HG02981 (cell line): ENCODE data around the gene FOXQ1.

Source experiments
- ATAC-seq: cut with Tn5 transposase; IDR thresholded peaks from one replicate; pipeline ENCODE4 v1.9.1; 2021; ENCODE audit warnings: mild to moderate bottlenecking, moderate library complexity; ENCODE audit not compliant: unreplicated experiment

The FOXQ1 gene, protein sequence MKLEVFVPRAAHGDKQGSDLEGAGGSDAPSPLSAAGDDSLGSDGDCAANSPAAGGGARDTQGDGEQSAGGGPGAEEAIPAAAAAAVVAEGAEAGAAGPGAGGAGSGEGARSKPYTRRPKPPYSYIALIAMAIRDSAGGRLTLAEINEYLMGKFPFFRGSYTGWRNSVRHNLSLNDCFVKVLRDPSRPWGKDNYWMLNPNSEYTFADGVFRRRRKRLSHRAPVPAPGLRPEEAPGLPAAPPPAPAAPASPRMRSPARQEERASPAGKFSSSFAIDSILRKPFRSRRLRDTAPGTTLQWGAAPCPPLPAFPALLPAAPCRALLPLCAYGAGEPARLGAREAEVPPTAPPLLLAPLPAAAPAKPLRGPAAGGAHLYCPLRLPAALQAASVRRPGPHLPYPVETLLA

DNA sequence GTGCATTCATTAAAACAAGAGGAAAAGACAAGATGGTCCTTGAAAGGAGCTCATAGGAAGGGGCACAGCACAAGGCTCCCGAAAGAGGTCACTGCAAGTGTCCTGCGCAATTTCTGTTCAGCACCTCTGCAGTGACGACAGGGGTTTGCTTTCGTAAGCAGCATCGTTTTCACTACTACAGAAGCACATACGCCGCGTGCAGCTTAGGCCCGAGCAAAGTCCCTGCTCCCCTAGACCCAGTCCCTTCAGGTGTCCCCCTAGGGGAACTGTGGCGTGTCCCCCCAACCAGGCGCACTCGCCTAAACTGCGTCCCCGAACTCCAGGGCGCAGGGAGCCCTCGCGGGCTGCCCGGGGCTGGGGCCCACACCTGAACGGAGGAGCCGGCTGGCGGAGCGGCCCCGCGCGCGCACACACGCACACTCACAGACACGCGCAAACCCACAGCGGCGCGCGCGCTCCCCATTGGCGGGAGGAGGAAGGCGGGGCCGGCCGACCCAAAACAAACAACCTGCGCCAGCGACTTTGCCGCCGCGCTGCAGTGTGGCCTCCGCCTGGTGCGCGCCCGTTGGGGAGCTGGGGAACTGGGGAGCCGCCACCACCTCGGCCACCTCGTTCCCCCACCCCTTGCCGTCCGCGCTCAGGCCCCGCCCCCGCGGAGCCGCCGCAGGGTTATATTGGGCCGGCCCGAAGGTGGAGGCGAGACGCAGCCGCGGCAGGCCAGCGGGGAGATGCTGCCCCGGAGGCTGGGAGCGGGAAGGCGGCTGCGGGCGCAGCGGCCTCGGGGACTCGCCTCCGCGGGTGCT is at the start of gene FOXQ1:
Gene FOXQ1 (plus strand): TSS at position 699 of the 803 bp plus-strand sequence. CDS start 607 bp downstream, outside the sequence.
- no peak for ATAC-seq

DNA sequence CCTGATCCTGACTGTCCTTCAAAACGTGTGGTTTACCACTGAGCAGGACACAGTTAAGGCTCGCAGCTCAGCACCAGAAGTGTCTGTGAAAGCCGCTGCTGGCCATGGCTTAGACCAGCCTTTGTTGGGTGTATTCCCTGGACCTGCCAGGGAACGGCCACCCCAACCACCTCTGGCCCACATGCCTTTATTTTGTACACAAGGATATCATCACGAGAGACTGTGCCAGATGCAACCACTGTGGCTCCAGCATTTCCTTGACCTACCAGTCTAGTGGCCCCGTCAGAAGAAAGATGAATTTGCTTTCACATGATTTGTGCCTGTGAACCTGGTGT is 49.2 kb upstream of the FOXQ1 start:
- ATAC-seq = no peak

DNA sequence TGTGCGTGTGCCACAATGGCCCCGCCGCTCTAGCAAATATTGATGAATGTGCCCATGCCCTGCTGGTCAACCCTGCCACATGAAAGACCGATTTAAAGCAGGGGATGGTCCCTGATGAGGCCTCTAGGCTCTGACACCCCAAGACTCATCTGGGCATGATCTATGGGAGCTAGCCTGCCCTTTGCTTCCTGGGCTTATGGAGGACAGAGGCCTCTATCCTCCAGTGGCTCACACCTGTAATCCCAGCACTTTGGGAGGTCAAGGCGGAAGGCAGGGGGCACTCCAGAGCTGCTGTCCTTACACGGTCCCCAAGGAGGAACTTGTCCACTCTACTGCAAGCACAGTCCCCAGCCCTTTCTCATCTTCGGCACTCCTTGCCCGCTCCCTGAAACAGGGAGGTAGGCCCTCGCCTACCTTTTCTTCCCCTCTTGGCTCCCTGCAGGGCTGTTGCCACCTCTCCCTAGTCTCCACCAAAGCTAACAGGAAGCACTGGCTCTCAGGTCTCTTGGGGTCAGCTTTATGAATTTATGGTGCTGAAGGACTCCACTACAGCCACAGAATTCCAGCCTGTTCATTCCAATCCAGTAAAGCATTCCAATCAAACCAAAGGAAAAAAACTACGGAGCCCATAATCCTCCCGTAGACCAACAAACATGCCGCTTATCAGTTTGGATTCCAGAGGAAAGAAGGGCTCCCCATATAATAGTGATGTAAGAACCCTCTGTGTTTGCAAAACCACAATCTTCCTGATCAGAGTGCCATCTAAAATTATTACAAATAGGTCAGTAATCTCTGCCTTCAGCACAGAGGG is 48.7 kb upstream of the FOXQ1 start:
- no peak for ATAC-seq

DNA sequence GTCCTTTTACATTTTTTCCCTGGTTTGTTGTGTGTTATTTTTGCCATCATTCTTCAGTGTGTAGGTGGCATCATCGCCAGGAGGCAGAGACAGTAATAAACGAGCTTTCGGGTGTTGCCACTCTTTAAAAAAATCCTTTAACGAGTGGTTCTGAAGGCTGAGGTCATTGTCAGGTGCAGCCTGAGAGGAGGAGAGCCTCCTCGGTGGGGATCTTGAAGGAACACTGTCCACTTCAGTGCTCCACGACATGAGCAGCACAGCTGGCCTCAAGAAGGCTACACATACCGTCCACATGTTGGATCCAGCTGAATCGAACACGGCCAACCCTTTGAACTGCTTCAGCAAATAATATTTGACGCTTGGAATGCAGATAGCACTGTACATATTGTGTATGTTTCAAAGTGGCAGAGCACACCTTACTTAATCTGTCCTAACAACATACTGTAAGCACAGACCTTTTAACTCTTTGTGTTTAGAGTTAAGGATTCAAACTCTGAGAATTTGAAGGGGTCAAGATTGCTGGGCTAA is 48.0 kb upstream of the FOXQ1 start:
- ATAC-seq = no peak

DNA sequence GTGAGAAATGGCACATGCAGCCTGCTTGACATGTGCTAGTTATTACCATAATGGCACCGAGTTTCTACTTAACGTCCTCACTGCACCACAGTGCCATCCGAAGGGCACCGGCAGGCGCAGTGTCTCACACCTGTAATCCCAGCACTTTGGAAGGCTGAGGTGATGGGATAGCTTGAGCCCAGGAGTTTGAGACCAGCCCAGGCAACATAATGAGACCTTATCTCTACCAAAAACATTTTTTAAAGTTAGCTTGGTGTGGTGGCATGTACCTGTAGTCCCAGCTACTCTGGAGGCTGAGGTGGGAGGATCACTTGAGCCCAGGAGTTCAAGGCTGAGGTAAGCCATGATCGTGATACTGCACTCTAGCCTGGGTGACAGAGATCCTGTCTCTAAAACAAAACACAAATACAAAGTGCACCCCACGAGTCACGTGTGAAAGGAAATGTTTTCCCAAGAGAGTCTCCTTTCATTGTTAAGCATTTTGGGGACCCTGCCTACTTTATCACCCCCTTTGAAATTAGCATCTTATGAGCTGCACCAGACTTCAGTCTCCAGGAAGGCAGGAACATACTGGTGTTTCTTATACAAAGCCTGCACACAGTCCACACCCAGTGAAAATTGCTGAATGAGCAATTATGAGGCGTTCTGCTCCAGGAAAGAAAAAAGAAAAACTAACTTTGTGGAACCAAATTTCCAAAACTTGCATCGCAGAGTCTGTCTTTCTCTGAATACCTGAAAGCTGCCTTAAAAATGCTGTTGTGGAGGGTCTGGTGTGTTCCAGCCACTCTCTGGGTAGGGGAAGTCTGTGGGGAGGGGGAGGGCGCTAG is 47.1 kb upstream of the FOXQ1 start:
- no peak for ATAC-seq

DNA sequence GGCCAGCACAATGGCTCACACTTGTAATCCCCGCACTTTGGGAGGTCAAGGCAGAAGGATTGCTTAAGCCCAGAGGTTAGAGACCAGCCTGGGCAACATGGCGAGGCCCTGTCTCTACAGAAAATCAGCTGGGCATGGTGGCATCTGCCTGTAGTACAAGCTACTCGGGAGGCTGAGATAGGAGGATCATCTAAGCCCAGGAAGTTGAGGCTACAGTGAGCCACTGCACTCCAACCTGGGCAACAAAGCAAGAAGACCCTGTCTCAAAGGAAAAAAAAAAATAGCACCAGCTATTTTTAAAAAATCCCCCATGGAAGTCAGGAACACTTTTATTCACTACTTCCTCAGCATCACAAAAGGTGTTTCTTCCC is 45.2 kb upstream of the FOXQ1 start:
- no peak for ATAC-seq

DNA sequence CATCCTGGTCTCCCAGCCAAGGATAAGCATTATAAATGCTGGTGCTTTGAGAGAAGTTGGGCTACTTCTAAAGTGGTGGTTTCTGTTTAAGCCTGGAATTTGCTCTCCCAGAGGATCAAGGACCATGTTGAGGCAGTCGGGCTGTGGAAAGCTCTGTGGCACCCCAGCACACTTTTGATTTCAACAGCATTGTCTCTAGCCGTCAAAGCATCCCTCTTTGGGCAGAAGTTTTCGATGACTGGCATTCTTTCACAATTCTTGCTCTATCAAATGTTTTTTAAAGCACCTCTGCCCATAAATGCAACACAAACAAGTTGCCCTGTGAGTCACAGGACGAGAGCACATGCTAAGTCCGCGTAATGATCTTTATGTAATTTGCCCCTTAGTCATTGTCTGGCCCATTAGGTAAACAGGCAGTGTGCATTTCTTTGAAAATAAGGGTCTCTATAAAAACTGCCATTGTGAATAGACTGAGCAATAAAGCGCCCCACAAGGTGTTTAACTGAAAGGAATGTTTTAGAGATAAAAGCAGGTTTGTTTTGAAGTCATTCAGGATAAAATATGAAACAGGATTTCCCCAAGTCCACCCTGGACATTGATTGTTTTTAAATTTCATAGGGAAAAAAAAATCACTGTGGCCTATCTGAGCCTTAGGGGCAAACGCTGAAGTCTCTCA is 44.7 kb upstream of the FOXQ1 start:
- ATAC-seq = no peak

DNA sequence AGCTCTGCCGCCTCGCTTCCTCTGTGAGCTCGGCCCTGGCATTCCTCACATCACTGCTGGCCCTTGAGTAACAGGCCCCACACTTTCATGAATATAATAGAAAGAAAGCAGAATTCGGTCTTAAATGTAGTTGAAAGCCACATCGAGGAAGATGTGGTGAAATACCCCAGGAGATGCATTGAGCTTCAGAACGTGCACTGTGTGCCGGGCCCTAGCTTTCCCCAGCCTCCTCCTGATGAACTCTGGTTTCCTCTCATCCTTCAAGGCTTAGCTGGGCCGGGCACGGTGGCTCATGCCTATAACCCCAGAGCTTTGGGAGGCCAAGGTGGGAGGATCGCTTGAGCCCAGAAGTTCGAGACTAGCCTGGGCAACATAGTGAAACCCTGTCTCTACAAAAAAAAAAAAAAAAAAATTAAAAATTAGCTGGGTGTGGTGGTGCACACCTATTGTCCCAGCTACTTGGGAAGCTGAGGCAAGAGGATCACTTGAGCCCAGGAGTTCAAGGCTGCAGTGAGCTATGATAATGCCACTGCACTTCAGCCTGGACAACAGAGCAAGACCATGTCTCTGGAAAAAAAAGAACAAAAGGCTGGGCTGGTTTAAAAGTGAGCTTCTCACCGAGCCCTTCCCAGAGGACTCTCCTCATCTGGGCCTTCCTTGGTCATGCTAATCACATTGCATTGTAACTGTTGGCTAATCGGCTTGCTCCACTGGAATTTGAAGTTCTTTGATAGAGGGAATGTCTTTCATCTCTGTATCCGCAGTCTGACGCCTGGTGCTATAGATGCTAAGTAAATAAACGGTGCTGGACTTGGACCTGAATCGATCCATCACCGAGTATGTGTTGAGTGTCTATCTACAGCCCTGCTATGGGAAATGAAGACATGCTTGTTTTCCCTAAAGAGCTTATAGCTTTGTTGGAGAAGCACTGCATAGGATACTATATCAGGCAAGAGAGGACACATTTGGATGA is 43.8 kb upstream of the FOXQ1 start:
- ATAC-seq = no peak

DNA sequence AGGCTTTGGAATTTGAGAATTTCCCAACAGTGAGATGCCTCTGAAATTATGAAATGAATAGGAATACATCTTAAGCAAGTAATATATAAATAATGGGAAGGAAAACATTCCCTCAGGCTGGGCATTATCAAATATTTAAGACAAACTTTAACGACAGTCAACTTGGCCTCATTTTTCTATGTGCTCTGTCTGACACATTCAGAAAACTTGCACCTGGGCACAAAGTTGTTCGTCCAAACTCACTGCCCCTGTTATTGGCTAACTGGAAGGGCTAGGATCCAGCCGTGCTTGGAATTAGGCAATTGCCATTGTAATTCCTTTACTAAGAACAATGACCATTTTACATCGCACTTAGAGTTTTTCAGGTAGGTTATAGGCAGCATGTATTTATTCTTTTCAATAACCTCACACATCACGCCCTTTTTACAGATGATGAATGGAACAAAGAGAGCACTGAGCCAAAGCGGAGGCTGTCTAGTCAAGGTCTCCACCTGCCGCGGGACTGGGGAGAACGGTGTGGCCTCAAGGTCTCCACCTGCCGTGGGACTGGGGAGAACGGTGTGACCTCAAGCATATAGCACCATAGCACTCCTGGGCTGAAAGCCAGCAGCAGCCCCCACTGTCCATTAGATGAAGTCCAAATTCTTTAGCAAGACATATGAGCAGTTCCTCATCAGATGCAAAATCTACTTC is 40.7 kb upstream of the FOXQ1 start:
- ATAC-seq = no peak

DNA sequence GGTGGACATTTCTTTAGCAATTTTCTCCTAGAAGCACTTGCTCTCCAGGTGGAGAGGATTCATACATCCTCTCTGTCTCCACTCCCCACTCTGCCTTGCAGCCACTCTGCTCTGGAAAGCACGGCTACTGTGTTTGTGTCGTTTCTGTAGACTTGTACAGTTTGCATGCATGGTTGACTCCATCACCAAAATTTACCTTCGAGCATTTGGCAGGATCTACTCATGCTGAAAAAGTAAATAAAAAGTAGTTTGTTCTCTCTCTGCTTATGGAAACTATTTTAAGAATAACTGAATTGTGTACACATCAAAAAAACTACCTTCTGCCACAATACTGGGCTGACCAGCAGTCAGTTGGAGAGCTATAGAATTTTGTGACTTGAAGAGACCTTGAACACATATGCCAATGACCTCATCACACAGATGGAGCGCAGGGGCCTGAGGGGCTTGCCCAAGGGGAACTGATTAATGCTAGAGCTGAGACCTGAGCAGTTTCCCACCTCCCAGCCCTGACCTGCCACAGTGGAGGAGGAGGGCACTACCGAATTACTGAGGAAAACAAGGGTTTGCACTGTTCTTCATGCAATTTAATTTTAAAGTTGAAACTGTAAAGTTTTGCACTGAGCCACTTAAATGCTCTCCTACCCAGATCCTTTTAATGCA is 33.7 kb upstream of the FOXQ1 start:
- no peak for ATAC-seq

DNA sequence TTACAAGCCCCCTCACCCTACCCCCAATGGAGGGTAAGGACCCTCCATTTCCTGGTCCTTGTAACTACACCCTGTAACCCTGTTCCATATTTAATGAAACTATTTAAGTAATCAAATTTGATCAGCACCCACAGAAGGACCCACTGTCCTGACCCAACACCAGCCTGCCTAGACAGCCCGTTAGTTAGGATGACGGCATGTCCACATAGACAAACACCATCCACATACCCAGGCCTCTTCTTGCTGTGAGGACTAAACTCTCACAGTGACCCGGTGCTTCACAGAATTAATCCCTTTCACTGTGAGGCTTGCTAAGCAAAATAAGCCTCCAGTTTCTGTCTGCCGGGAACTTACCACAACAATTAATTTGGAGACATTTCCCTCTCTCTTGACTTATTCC is 32.8 kb upstream of the FOXQ1 start:
- no peak for ATAC-seq

DNA sequence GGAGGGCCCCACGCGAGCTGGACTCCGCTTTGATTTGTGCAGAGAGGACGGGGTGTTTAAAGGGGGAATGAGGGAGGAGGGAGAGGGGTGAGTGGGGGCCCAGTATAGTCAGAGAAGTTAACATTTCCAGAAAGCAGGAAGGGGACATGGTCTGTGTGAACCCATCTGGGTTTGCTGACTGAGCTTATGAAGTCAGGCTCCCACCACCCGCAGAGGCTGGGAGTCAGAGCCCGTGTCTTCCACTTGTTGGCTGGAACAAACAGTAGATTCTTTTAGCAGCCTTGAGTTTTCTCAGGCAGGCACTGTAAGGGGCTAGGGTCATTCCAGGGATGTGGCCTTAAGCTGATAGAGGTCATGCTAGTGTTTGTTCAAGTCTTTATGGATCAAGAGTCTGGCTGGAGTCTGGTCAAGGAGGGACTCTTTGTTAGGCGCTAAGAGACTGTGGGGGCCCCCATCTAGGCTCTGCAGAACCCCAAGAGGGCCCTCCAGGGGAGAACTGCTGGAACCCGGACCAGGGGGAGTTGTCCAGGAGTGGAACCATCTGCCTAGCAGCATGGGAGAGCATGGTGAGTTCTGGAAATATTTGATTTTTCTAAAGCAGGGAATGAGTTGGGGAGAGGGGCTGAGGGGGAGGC is 31.1 kb upstream of the FOXQ1 start:
- no peak for ATAC-seq

DNA sequence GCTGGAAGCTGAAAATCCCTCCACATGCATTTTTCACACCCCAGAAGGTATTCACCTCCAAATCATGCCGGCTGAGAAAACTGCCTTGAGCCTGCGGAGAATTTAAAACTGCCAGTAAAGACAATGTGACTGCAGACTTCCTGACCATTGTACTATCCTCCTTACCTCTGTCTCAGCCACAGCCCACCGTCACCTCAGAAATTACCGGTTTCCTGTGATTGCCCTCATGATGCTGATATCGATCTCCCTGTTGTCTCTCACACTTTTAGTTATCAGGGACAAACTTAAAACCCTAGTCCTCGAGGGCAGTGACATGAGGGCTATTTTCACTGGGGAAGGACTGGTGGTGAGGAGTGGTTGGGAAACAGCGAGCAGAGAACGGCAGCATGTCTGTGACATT is 30.2 kb upstream of the FOXQ1 start:
- no peak for ATAC-seq

DNA sequence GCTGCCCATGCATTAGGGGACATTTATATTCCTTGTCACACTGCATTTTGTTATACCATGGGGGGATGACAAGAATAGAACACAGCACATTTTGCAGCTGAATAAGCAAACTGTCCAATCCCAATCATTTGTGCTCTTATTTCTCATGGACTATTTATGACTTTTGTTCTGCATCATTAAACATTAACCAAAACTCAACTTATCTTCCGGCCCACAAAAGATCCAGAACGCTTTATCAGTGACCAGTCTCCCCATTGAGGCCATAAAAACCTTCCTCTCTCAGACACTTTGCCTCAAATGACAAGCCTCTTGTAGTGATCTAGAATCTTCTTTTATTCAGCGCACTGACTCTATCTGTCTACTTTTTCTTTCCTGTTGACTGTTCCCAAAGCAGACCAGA is 28.4 kb upstream of the FOXQ1 start:
- no peak for ATAC-seq

DNA sequence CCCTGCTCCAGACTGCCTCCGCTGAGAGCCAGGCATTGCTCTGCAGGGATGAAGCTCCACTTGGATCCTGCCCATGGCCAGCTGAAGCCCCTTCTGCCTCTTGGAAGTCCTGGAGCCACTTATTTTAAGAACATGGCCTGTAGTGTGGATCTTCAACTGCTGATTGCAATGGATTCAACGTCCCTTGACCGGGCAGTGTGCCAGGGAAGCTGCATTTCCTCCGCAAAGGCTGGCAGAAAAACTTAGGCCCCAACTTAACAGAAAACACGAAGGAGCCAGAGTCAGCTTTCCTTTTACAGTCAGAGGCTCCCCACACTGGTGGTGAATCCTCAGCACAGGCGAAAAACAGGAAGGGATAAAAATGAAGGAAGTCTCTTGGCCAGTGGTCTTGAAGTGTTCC is 26.3 kb upstream of the FOXQ1 start:
- no peak for ATAC-seq

DNA sequence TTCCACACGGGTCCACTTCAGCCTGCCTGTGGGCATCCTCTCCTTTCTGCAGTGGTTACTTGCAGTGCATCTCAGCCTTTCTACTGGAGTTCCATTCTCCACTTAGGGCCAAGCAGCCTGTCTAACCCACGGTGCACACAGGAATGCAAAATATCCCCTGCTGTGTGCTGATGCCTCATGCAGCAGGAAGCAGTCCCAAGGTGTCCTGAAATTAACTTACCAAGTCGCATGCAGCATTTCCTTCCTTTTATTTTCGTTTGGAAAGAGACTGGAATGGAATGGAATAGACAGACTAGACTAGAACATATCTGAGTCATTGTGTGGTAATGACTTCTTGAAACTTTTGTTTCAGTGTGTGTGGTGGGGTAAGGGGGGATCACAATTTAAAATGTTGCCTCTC is 25.9 kb upstream of the FOXQ1 start:
- no peak for ATAC-seq

DNA sequence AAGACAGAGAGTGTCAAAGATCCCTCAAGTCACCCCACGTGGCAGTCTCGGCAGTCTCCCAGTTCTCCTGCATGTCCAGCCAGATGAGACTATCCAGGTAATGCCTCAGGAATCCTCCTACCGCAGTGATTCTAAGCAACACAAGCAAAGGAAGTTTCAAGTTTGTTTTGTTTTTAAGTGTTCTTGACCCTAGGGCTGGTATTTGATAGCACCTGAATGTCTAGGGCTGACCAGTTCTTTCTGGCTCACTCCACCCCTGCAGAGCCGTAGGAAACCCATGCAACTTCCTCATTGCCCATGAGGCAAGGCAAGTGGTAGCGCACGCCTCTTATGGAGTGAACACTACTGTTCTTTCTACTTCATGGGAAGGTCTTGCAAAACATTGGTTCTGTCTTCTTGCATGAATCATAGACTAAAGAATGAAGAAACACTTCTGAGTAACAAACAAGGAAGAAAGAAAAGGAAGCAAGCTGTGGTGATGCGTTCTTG is 24.8 kb upstream of the FOXQ1 start:
- no peak for ATAC-seq
